Measurements from ENCODE around the gene RIPK4.

- TF ChIP-seq CTCF (IDR thresholded peaks at IDR 0.05; ENCODE audit: poor library complexity, severe bottlenecking) (no peak), POLR2AphosphoS5 (IDR thresholded peaks at IDR 0.05) (no peak)
Measured at GRCh38 chr21:41706263-41706639, 60.6 kb downstream of the RIPK4 start.
